Measurements from ENCODE around the gene DAB2IP. TPM values are rescaled to one million over a fixed set of nuclear protein-coding genes. Genes with fewer than 3 reads are reported as not detected.
"Not testable (repeated sequence)": the region's sequence is repeated elsewhere in the genome, so short reads cannot be mapped to it uniquely, and the experiment has no call there.

DAB2IP gene
- total and polyA plus RNA-seq, 2 of the 4 experiments (the other 2 are of a cell fraction), result 5.6 to 17.2 TPM

DNA sequence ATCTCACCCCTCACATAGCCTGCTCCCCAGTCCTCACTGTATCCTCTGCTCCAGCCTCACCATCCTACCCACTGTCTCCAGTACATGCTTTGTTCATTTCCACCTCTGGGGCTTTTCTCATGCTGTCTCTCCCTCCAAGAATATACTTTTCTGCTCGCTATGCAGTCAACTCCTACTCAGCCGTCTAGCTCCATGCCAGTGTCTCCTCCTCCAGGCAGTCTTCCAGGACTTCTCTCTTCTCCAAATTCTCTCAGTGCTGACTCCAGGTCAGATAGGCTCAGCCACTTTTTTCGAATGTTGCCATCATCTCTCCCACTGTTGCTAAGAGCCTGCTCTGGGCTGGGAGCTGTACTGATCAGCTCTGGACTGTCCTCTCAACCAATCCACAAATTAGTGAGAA, 8.0 kb upstream of the DAB2IP start:
- BruUV-seq (replicated peaks), result no TSS peak
- H3K36me3 ChIP-seq (ENCODE audit: control insufficient read depth, insufficient read depth, low read length), result no peaks in the 10 kb centered on the region
- no peak overlapping the region for H2BK120ac ChIP-seq (ENCODE audit: low read depth, low read length)
- H2AK9ac ChIP-seq (replicated peaks; ENCODE audit: low read depth, low read length, poor library complexity), result no peak overlapping the region
- H3K18ac ChIP-seq (ENCODE audit: low read depth, low read length), result no peak overlapping the region
- H3K23ac ChIP-seq (ENCODE audit: low read depth, low read length), result no peak overlapping the region
- H3K4me3 ChIP-seq (ENCODE audit: insufficient read depth, low read depth, low read length), result no peak overlapping the region
- peaks cover under 1% of the 10 kb centered on the region; the same call in 1 of the 2 replicates for H3K4me1 ChIP-seq (ENCODE audit: control insufficient read depth, insufficient read depth, low read length)
- dilution Hi-C loops (cut with HindIII; ENCODE audit: low sequenced_read_pairs, unreplicated experiment) (no loop called here), in situ Hi-C loops (cut with MboI; ENCODE audit: low sequenced_read_pairs) (no loop called here), intact Hi-C loops (cut with micrococcal nuclease) (no loop called here)
- H4K20me1 ChIP-seq (ENCODE audit: insufficient read depth, low read length), result peaks cover 5% of the 10 kb centered on the region
- no peak overlapping the region for H3K4ac ChIP-seq (ENCODE audit: low read depth, low read length)
- no peak overlapping the region for H3K4me2 ChIP-seq (ENCODE audit: low read depth, low read length)
- no peaks in the 10 kb centered on the region for H3K27me3 ChIP-seq (ENCODE audit: control insufficient read depth, insufficient read depth, low read length)
- no peak overlapping the region for H3K27ac ChIP-seq (ENCODE audit: insufficient read depth, low read length)
- no peaks in the 10 kb centered on the region for H3K9me1 ChIP-seq (ENCODE audit: insufficient read depth, low read length)
- H3K79me1 ChIP-seq (ENCODE audit: low read depth in 1 of 2, low read length in 2 of 2), result no peaks in the 10 kb centered on the region; a peak in 1 of 4 replicates
- TF ChIP-seq RCOR1 (IDR thresholded peaks at IDR 0.05; ENCODE audit: insufficient replicate concordance, low read length), result no peak
- H2AFZ ChIP-seq (replicated peaks; ENCODE audit: low read length, poor library complexity), result no peak overlapping the region
- no peak overlapping the region for H3K14ac ChIP-seq (replicated peaks; ENCODE audit: low read depth, low read length)
- ATAC-seq (ENCODE audit: low read depth) (no peak), DNase-seq (no peak)
- CTCF ChIA-PET, result no interaction called here
- POLR2A ChIA-PET (ENCODE audit: unreplicated experiment), result no interaction called here
- no peak overlapping the region for H4K91ac ChIP-seq (ENCODE audit: insufficient read depth, low read depth, low read length)
- H3K9me3 ChIP-seq (ENCODE audit: control insufficient read depth, insufficient read depth, low read length), result no peaks in the 10 kb centered on the region
- H2BK5ac ChIP-seq (ENCODE audit: low read depth, low read length, poor library complexity, severe bottlenecking), result no peak overlapping the region
- H4K5ac ChIP-seq (ENCODE audit: low read depth, low read length), result no peak overlapping the region
- H2BK20ac ChIP-seq (ENCODE audit: low read depth, low read length), result no peak overlapping the region
- no peak overlapping the region for H3K9ac ChIP-seq (ENCODE audit: low read depth, low read length)
- no peak overlapping the region for H2AK5ac ChIP-seq (ENCODE audit: low read depth, low read length)
- H3K56ac ChIP-seq (ENCODE audit: extremely low read depth, insufficient read depth, low read length), result no peak overlapping the region
- H4K8ac ChIP-seq (ENCODE audit: low read depth in 2 of 2, low read length in 2 of 2), result no peak overlapping the region
- no peak overlapping the region for H2BK15ac ChIP-seq (ENCODE audit: low read depth, low read length)
- 70% methylated on average over 2 of the region's 3 CpGs; no CpG with 5 or more reads in 1 of the 2 experiments for WGBS, 2 experiments (ENCODE audit: extremely low coverage in 2 of 2, insufficient read length in 1 of 2)

DNA sequence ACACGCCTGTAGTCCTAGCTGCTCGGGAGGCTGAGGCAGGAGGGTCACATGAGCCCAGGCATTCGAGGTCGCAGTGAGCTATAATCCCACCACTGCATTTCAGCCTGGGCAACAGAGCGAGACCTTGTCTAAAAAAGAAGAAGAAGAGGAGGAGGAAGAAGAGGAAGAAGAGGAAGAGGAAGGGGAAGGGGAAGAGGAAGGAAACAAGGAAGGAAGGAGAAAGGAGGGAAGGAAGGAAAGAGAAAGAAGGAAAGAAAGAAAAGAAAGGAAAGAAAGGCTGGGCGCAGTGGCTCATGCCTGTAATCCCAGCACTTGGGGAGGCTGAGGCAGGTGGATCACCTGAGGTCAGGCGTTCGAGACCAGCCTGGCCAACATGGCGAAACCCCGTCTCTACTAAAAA, 7.4 kb upstream of the DAB2IP start:
- H3K79me1 ChIP-seq (ENCODE audit: low read depth in 1 of 2, low read length in 2 of 2); H3K56ac ChIP-seq (ENCODE audit: extremely low read depth, insufficient read depth, low read length); H3K18ac ChIP-seq (ENCODE audit: low read depth, low read length); H3K9ac ChIP-seq (ENCODE audit: low read depth, low read length); H3K9me1 ChIP-seq (ENCODE audit: insufficient read depth, low read length); H3K4me3 ChIP-seq (ENCODE audit: insufficient read depth, low read depth, low read length); H2AK5ac ChIP-seq (ENCODE audit: low read depth, low read length); H3K9me3 ChIP-seq (ENCODE audit: control insufficient read depth, insufficient read depth, low read length); H3K23ac ChIP-seq (ENCODE audit: low read depth, low read length); POLR2A ChIA-PET (ENCODE audit: unreplicated experiment); BruUV-seq (replicated peaks); H2AFZ ChIP-seq (replicated peaks; ENCODE audit: low read length, poor library complexity); in situ Hi-C loops (cut with MboI; ENCODE audit: low sequenced_read_pairs); CTCF ChIA-PET; H3K27ac ChIP-seq (ENCODE audit: insufficient read depth, low read length); H4K5ac ChIP-seq (ENCODE audit: low read depth, low read length); H2BK120ac ChIP-seq (ENCODE audit: low read depth, low read length); H4K91ac ChIP-seq (ENCODE audit: insufficient read depth, low read depth, low read length); H2AK9ac ChIP-seq (replicated peaks; ENCODE audit: low read depth, low read length, poor library complexity); H4K20me1 ChIP-seq (ENCODE audit: insufficient read depth, low read length); H3K14ac ChIP-seq (replicated peaks; ENCODE audit: low read depth, low read length); H3K27me3 ChIP-seq (ENCODE audit: control insufficient read depth, insufficient read depth, low read length); intact Hi-C loops (cut with micrococcal nuclease); H4K8ac ChIP-seq (ENCODE audit: low read depth in 2 of 2, low read length in 2 of 2); H3K4me2 ChIP-seq (ENCODE audit: low read depth, low read length); H3K4ac ChIP-seq (ENCODE audit: low read depth, low read length); DNase-seq; H3K36me3 ChIP-seq (ENCODE audit: control insufficient read depth, insufficient read depth, low read length); H2BK15ac ChIP-seq (ENCODE audit: low read depth, low read length); H2BK20ac ChIP-seq (ENCODE audit: low read depth, low read length); H3K4me1 ChIP-seq (ENCODE audit: control insufficient read depth, insufficient read depth, low read length); ATAC-seq (ENCODE audit: low read depth); H2BK5ac ChIP-seq (ENCODE audit: low read depth, low read length, poor library complexity, severe bottlenecking); dilution Hi-C loops (cut with HindIII; ENCODE audit: low sequenced_read_pairs, unreplicated experiment): not testable (repeated sequence)
- no CpG with 5 or more reads among the region's 10 CpGs for WGBS, 2 experiments (ENCODE audit: extremely low coverage in 2 of 2, insufficient read length in 1 of 2)
